AG10803 (cell line): Measurements from ENCODE around the gene CLTC.
A peak's percentile ranks its signal among the peaks of the same experiment; 100 is the strongest.
"Not testable (repeated sequence)": the region's sequence is repeated elsewhere in the genome, so short reads cannot be mapped to it uniquely, and the experiment has no call there.

Experiments used
- DNase-seq: peaks from one replicate; pipeline ENCODE4 v3.0.0; 2010; ENCODE audit warnings: low read depth
- H3K4me3 ChIP-seq: 2 replicates; pipeline ENCODE4 v1.5.1; 2011; ENCODE audit warnings: mild to moderate bottlenecking, low read length, control low read depth
- CTCF ChIP-seq: conservative IDR thresholded peaks from 2 replicates; pipeline ENCODE4 v1.5.1; 2011; ENCODE audit warnings: mild to moderate bottlenecking, low read length, control low read depth, inconsistent platforms

CLTC gene

GRCh38 chr17:59643159-59644140 is 23.8 kb downstream of the CLTC start:
- no peak for TF ChIP-seq CTCF
- H3K4me3 ChIP-seq, result no peak overlapping the region
- peak; percentile 56 for DNase-seq

GRCh38 chr17:59647288-59647687 is 27.6 kb downstream of the CLTC start:
- no peak overlapping the region for H3K4me3 ChIP-seq
- no peak for TF ChIP-seq CTCF
- no peak for DNase-seq

- H3K4me3 ChIP-seq, result no peak overlapping the region
- no peak for TF ChIP-seq CTCF
- DNase-seq, result no peak
Observed at GRCh38 chr17:59649886-59650285, 30.2 kb downstream of the CLTC start.

GRCh38 chr17:59650642-59651041 is 30.9 kb downstream of the CLTC start:
- H3K4me3 ChIP-seq, result no peak overlapping the region

GRCh38 chr17:59651346-59651745 is 31.7 kb downstream of the CLTC start:
- no peak for TF ChIP-seq CTCF
- no peak overlapping the region for H3K4me3 ChIP-seq
- no peak for DNase-seq

More at GRCh38 chr17:59650642-59651041, 30.9 kb downstream of the CLTC start:
- TF ChIP-seq CTCF, result no peak
- no peak for DNase-seq

- TF ChIP-seq CTCF, result no peak
- H3K4me3 ChIP-seq, result no peak overlapping the region
Observed at GRCh38 chr17:59652119-59652518, 32.4 kb downstream of the CLTC start.

GRCh38 chr17:59656624-59657023 is 36.9 kb downstream of the CLTC start:
- peak; percentile 72 for DNase-seq
- H3K4me3 ChIP-seq, result not testable (repeated sequence)

More at GRCh38 chr17:59652119-59652518, 32.4 kb downstream of the CLTC start:
- peak; percentile 79 for DNase-seq
